ENCODE results near the gene AP5Z1.

AP5Z1 gene

GRCh38 chr7:4730971-4731370 lies 44.5 kb upstream of the AP5Z1 start:
- no peak for DNase-seq (ENCODE audit: low read depth)
- TF ChIP-seq CTCF (IDR thresholded peaks at IDR 0.05; ENCODE audit: low read length, missing control alignments), result no peak
- H3K4me3 ChIP-seq (replicated peaks; ENCODE audit: low read depth, low read length), result no peak overlapping the region

GRCh38 chr7:4731803-4732202 lies 43.6 kb upstream of the AP5Z1 start:
- no peak for TF ChIP-seq CTCF (IDR thresholded peaks at IDR 0.05; ENCODE audit: low read length, missing control alignments)
- no peak for DNase-seq (ENCODE audit: low read depth)
- no peak overlapping the region for H3K4me3 ChIP-seq (replicated peaks; ENCODE audit: low read depth, low read length)

DNA sequence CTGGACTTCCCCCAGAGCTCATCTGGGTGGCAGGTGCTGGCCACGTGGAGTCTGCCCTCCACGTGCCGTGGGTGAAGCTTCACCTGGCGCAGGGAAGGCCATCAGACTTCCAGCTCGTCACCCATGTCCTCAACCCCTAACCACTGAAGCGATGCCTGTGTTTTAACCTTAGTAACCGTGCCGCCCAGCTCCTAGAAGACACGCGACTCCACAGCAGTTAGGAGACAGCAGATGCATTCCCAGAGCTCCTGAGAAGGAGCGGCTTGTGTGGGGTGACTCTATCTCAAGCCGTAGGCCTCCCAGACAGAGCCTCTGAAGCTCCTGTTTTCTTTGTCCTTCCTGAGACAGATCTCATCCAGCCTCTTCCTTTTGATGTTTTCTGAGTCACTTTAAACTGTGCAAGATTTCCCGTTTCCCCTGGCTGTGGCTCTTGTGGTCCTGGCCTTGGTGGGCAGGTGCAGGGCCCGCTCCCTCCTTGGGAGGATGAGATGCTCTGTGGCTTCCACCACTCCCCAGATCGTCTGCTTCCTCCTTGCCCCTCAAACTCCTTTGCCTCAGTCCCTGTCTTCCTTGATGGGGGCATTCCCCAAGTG lies 41.4 kb upstream of the AP5Z1 start:
- TF ChIP-seq CTCF (IDR thresholded peaks at IDR 0.05; ENCODE audit: low read length, missing control alignments), result no peak
- no peak overlapping the region for H3K4me3 ChIP-seq (replicated peaks; ENCODE audit: low read depth, low read length)
- no peak for DNase-seq (ENCODE audit: low read depth)

GRCh38 chr7:4734587-4735345 lies 40.7 kb upstream of the AP5Z1 start:
- TF ChIP-seq CTCF (IDR thresholded peaks at IDR 0.05; ENCODE audit: low read length, missing control alignments), result no peak
- H3K4me3 ChIP-seq (replicated peaks; ENCODE audit: low read depth, low read length), result no peak overlapping the region
- no peak for DNase-seq (ENCODE audit: low read depth)

GRCh38 chr7:4737300-4737699 lies 38.1 kb upstream of the AP5Z1 start:
- no peak overlapping the region for H3K4me3 ChIP-seq (replicated peaks; ENCODE audit: low read depth, low read length)
- no peak for TF ChIP-seq CTCF (IDR thresholded peaks at IDR 0.05; ENCODE audit: low read length, missing control alignments)
- no peak for DNase-seq (ENCODE audit: low read depth)

DNA sequence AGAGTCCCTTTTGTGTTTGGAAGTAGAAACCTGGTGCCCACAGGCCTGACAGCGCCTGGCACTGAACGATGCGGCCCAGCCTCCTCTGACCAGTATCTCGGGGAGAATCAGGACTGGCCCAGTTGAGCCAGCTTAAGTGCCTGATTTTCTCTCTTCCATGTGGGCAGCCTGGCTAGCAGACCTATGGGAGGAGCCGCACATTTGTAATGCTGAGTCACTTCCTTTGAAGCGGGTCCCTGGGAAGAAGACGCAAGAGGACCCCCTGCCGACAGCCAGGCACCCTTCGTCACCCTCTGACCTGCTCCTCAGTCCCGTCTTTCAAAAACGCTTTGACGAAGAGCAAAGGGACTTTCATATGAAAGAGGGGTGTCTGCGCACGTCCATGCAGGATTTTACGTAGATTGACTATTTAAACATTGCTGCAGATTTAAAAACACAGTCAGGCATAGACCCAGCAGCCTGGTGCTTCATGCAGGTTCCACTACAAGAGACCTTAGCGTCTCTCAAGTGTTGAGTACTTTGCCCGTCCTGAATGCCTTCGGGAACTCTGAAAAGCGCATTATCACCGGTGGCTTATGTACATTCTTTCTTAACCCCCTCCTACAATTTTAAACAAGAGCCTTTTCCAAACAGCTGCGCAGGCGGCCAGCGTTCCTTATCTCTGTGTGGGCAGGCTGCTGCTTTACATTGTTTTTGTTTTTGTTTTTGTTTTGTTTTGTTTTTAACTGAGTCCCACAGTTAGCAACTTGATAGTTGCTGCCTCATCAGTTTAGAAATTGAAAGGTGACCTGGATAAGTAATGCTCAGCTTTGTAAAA lies 36.5 kb upstream of the AP5Z1 start:
- peak; percentile 10 for TF ChIP-seq CTCF (IDR thresholded peaks at IDR 0.05; ENCODE audit: low read length, missing control alignments)
- peak; percentile 94 for DNase-seq (ENCODE audit: low read depth)
- H3K4me3 ChIP-seq (replicated peaks; ENCODE audit: low read depth, low read length), result peak overlapping the region; percentile 39
